Neural cell (in vitro differentiated cells): ENCODE measurements around the gene PTPN1. TPM values are rescaled to one million over a fixed set of nuclear protein-coding genes. Genes with fewer than 3 reads are reported as not detected.

Experiments
- H2AFZ ChIP-seq: fragments of 200-600, 300-800 bp; sonication (generic), shearing (Covaris generic); 2 replicates; pipeline ENCODE4 v1.6.0; 2014; ENCODE audit warnings: low read depth, mild to moderate bottlenecking, antibody characterized with exemption, low read length, moderate library complexity
- H3F3A ChIP-seq: fragments of 200-600 bp; shearing (Covaris generic); 2 replicates; pipeline ENCODE4 v1.6.1; 2016; ENCODE audit warnings: mild to moderate bottlenecking, moderate library complexity, mixed read lengths, antibody characterized with exemption, low read length; ENCODE audit not compliant: insufficient read depth, poor library complexity, severe bottlenecking
- H3K27ac ChIP-seq: fragments of 200-600, 300-800 bp; sonication (generic), shearing (Covaris generic); 2 replicates; pipeline ENCODE4 v1.5.1; 2014; ENCODE audit warnings: mild to moderate bottlenecking, low read length, moderate library complexity
- H3K27me3 ChIP-seq: fragments of 300-800, 200-600 bp; sonication (generic), shearing (Covaris generic); 2 replicates; pipeline ENCODE4 v1.6.0; 2014; ENCODE audit warnings: mild to moderate bottlenecking, low read depth, low read length, moderate library complexity; ENCODE audit not compliant: insufficient read depth
- H3K36me3 ChIP-seq: fragments of 300-800, 200-600 bp; sonication (generic), shearing (Covaris generic); 2 replicates; pipeline ENCODE4 v1.5.1; 2014; ENCODE audit warnings: mild to moderate bottlenecking, antibody characterized with exemption, low read length, moderate library complexity; ENCODE audit not compliant: insufficient read depth
- H3K4me2 ChIP-seq: fragments of 300-800, 200-600 bp; sonication (generic), shearing (Covaris generic); 2 replicates; pipeline ENCODE4 v1.6.0; 2014; ENCODE audit warnings: mild to moderate bottlenecking, low read length
- H3K4me3 ChIP-seq: fragments of 300-800, 200-600 bp; sonication (generic), shearing (Covaris generic); 2 replicates; pipeline ENCODE4 v1.5.1; 2014; ENCODE audit warnings: mild to moderate bottlenecking, low read length, moderate library complexity
- H3K79me2 ChIP-seq: fragments of 200-600 bp; shearing (Covaris generic); replicated peaks from 2 replicates; pipeline ENCODE4 v1.6.0; 2014; ENCODE audit warnings: mild to moderate bottlenecking, low read length, moderate library complexity; ENCODE audit not compliant: insufficient read depth
- H3K9ac ChIP-seq: fragments of 300-800, 200-600 bp; sonication (generic), shearing (Covaris generic); 2 replicates; pipeline ENCODE4 v1.6.1; 2016; ENCODE audit warnings: mild to moderate bottlenecking, low read length, mixed read lengths
- H3K9me2 ChIP-seq: fragments of 200-600 bp; shearing (Covaris generic); 2 replicates; pipeline ENCODE4 v1.6.1; 2016; ENCODE audit warnings: mild to moderate bottlenecking, low read length, mixed read lengths; ENCODE audit not compliant: insufficient read depth
- H3K9me3 ChIP-seq: fragments of 200-600, 300-800 bp; sonication (generic), shearing (Covaris generic); 2 replicates; pipeline ENCODE4 v1.6.1; 2016; ENCODE audit warnings: mild to moderate bottlenecking, mixed run types, low read length, moderate library complexity, mixed read lengths
- H4K20me1 ChIP-seq: fragments of 200-600 bp; shearing (Covaris generic); 2 replicates; pipeline ENCODE4 v1.6.1; 2016; ENCODE audit warnings: mild to moderate bottlenecking, mixed run types; ENCODE audit not compliant: insufficient read depth
- EP300 ChIP-seq: fragments of 450-650 bp; conservative IDR thresholded peaks from 2 replicates; pipeline ENCODE4 v1.6.1; 2014; ENCODE audit warnings: antibody characterized with exemption, mild to moderate bottlenecking, moderate library complexity; ENCODE audit not compliant: poor library complexity, severe bottlenecking
- EZH2 ChIP-seq: fragments of 200-600, 300-800 bp; shearing (Covaris generic), sonication (generic); IDR thresholded peaks from 2 replicates; pipeline ENCODE4 v1.6.1; 2014; ENCODE audit warnings: antibody characterized with exemption, low read length, borderline replicate concordance, mild to moderate bottlenecking; ENCODE audit not compliant: insufficient read depth, poor library complexity, severe bottlenecking
- MXI1 ChIP-seq: fragments of 450-650 bp; conservative IDR thresholded peaks from 2 replicates; pipeline ENCODE4 v1.6.1; 2014; ENCODE audit warnings: antibody characterized with exemption, mild to moderate bottlenecking; ENCODE audit not compliant: poor library complexity, severe bottlenecking
- POLR2AphosphoS5 ChIP-seq: IDR thresholded peaks from 2 replicates; pipeline ENCODE4 v1.6.1; 2012
- RAD21 ChIP-seq: fragments of 450-650 bp; conservative IDR thresholded peaks from 2 replicates; pipeline ENCODE4 v1.6.1; 2014; ENCODE audit warnings: antibody characterized with exemption, mild to moderate bottlenecking, moderate library complexity
- SMC3 ChIP-seq: fragments of 450-650 bp; conservative IDR thresholded peaks from 2 replicates; pipeline ENCODE4 v1.6.1; 2014; ENCODE audit warnings: antibody characterized with exemption, mild to moderate bottlenecking, moderate library complexity; ENCODE audit not compliant: poor library complexity
- TAF1 ChIP-seq: IDR thresholded peaks from 2 replicates; pipeline ENCODE4 v1.6.1; 2012; ENCODE audit warnings: low read depth
- polyA plus RNA-seq: library from polyadenylated mRNA; depleted of rRNA; stranded (reverse); fragments of >200 nt; gene quantifications from 2 replicates; pipeline ENCODE4 v1.2.3, GENCODE V29; 2014
- TF ChIP-seq, protein P1 (sequence below): fragments of 450-650 bp; IDR thresholded peaks from 2 replicates; pipeline ENCODE4 v1.5.1; 2014; ENCODE audit warnings: antibody characterized with exemption, mild to moderate bottlenecking, moderate library complexity; ENCODE audit not compliant: poor library complexity, severe bottlenecking
- TF ChIP-seq, protein P2 (sequence below): IDR thresholded peaks from 2 replicates; pipeline ENCODE4 v1.6.1; 2012; ENCODE audit warnings: borderline replicate concordance

Gene PTPN1
- polyA plus RNA-seq, 1 donor from 2014 or later, result 48.1 TPM

DNA sequence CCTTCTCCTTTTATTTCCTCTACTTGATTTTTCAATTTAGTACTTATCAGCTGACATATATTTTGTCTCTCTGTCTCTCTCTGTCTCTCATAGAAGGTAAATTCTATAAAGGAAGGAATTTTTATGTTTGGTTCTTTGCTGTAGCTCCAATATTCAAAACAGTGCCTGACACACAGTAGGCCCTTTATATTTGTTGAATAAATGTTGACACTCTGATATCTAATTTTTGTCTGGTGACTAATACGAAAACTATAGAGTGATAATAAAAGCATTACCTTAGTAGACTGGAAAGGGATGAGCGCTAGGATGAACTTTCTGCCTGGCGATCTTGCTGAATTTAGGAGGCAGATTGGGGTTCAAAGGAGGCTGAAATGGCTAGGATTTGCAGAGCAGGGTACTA lies 42.8 kb downstream of the PTPN1 start:
- peaks cover 7% of the 10 kb centered on the region for H3K79me2 ChIP-seq

DNA sequence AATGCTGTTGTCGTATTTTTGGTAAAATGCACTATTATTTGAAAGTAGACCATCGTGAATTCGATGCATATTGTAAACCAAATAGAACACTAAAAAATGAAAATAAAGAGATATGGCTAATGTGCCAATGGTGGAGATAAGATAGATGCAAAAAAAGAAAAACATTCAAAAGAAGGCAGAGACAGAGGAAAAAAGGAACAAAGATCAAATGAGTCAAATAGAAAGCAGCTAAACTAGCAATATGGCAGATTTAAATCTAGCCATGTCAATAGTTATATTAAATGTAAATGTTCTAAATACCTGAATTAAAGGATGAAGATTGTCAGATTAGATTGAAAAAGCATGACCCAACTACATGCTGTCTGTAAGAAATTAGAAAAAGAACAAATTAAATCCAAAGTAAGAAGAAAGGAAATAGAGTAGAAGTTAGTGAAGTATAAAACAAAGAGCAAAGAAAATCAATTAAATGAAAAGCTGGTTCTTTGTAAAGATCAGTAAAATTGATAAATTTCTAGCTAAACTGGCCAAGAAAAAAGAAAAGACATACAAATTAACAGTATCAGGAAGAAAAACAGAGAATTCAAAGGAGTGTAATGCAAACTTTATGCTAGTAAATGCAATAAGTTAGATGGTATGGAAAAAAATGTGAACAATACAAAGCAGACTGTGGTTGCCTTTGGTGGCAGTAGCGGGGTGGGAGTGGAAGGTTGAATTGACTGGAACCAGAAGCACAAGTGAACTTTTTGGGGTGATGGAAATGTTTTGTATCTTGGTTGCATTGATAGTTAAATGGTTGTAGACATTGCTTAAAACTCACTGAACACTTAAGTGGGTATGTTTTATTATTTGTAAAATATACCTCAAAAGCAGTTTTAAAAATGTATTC lies 44.8 kb downstream of the PTPN1 start:
- no peaks in the 10 kb centered on the region for H3F3A ChIP-seq
- TF ChIP-seq, protein P1, sequence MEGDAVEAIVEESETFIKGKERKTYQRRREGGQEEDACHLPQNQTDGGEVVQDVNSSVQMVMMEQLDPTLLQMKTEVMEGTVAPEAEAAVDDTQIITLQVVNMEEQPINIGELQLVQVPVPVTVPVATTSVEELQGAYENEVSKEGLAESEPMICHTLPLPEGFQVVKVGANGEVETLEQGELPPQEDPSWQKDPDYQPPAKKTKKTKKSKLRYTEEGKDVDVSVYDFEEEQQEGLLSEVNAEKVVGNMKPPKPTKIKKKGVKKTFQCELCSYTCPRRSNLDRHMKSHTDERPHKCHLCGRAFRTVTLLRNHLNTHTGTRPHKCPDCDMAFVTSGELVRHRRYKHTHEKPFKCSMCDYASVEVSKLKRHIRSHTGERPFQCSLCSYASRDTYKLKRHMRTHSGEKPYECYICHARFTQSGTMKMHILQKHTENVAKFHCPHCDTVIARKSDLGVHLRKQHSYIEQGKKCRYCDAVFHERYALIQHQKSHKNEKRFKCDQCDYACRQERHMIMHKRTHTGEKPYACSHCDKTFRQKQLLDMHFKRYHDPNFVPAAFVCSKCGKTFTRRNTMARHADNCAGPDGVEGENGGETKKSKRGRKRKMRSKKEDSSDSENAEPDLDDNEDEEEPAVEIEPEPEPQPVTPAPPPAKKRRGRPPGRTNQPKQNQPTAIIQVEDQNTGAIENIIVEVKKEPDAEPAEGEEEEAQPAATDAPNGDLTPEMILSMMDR, result no peak
- no peak for TF ChIP-seq RAD21
- TF ChIP-seq SMC3, result no peak
- TF ChIP-seq EP300, result no peak
- no peak for TF ChIP-seq POLR2AphosphoS5
- TF ChIP-seq MXI1, result no peak
- TF ChIP-seq, protein P2, sequence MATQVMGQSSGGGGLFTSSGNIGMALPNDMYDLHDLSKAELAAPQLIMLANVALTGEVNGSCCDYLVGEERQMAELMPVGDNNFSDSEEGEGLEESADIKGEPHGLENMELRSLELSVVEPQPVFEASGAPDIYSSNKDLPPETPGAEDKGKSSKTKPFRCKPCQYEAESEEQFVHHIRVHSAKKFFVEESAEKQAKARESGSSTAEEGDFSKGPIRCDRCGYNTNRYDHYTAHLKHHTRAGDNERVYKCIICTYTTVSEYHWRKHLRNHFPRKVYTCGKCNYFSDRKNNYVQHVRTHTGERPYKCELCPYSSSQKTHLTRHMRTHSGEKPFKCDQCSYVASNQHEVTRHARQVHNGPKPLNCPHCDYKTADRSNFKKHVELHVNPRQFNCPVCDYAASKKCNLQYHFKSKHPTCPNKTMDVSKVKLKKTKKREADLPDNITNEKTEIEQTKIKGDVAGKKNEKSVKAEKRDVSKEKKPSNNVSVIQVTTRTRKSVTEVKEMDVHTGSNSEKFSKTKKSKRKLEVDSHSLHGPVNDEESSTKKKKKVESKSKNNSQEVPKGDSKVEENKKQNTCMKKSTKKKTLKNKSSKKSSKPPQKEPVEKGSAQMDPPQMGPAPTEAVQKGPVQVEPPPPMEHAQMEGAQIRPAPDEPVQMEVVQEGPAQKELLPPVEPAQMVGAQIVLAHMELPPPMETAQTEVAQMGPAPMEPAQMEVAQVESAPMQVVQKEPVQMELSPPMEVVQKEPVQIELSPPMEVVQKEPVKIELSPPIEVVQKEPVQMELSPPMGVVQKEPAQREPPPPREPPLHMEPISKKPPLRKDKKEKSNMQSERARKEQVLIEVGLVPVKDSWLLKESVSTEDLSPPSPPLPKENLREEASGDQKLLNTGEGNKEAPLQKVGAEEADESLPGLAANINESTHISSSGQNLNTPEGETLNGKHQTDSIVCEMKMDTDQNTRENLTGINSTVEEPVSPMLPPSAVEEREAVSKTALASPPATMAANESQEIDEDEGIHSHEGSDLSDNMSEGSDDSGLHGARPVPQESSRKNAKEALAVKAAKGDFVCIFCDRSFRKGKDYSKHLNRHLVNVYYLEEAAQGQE, result no peak
- TF ChIP-seq TAF1, result no peak
- TF ChIP-seq EZH2, result no peak
- no peaks in the 10 kb centered on the region for H3K9me2 ChIP-seq
- no peak overlapping the region for H3K4me2 ChIP-seq
- H3K27me3 ChIP-seq, result no peaks in the 10 kb centered on the region
- no peak overlapping the region for H3K4me3 ChIP-seq
- H3K9ac ChIP-seq, result no peak overlapping the region
- H3K9me3 ChIP-seq, result no peaks in the 10 kb centered on the region
- H2AFZ ChIP-seq, result no peak overlapping the region
- H3K36me3 ChIP-seq, result no peaks in the 10 kb centered on the region
- peaks cover 16% of the 10 kb centered on the region for H3K79me2 ChIP-seq
- H4K20me1 ChIP-seq, result no peaks in the 10 kb centered on the region
- no peak overlapping the region for H3K27ac ChIP-seq

More for the DNA sequence above, 42.8 kb downstream of the PTPN1 start:
- Histone ChIP-seq H3K27ac (no peak overlapping the region), H3K36me3 (no peaks in the 10 kb centered on the region), H3K9ac (no peak overlapping the region), H3K9me2 (no peaks in the 10 kb centered on the region), H3F3A (no peaks in the 10 kb centered on the region), H3K27me3 (no peaks in the 10 kb centered on the region), H4K20me1 (no peaks in the 10 kb centered on the region), H3K4me2 (no peak overlapping the region), H2AFZ (no peak overlapping the region), H3K9me3 (no peaks in the 10 kb centered on the region), H3K4me3 (no peak overlapping the region)
- TF ChIP-seq, protein P2, result no peak
